Fibroblast of lung (primary cell): Measurements from ENCODE around the gene MIEN1.

ENCODE experiments used
- CTCF ChIP-seq, 2 donors: IDR thresholded peaks in 1 of 2; conservative IDR thresholded peaks in 1 of 2; 1 replicate in 1 of 2; 2 replicates in 1 of 2; pipeline ENCODE4 v1.5.1; 2011 to 2012; ENCODE audit warnings: low read length in 2 of 2, control low read depth in 1 of 2, inconsistent platforms in 1 of 2, low read depth in 1 of 2, mild to moderate bottlenecking in 1 of 2
- EZH2 ChIP-seq: IDR thresholded peaks from 2 replicates; pipeline ENCODE4 v1.5.1; 2012; ENCODE audit warnings: low read length, control low read depth, mild to moderate bottlenecking; ENCODE audit errors: missing control alignments

- TF ChIP-seq CTCF (conservative IDR thresholded peaks at IDR 0.05 in 1 of 2, IDR thresholded peaks at IDR 0.05 in 1 of 2; ENCODE audit: low read depth in 1 of 2, low read length in 2 of 2), result no peak
- TF ChIP-seq EZH2, result no peak
Observed at GRCh38 chr17:39744075-39744835, 13.9 kb upstream of the MIEN1 start.
